Tibial nerve (tissue), 4 donors: ENCODE results near the gene ST6GALNAC3.

Experiments used
- EP300 ChIP-seq, 2 donors: sonication (generic); formaldehyde crosslinking; IDR thresholded peaks; one replicate each; pipeline ENCODE4 v1.6.1; 2017; ENCODE audit warnings: antibody characterized with exemption in 2 of 2, mild to moderate bottlenecking in 1 of 2
- POLR2A ChIP-seq, 2 donors: fragments of 450-650 bp; IDR thresholded peaks; one replicate each; pipeline ENCODE4 v1.6.1; 2017; ENCODE audit warnings: antibody characterized with exemption in 2 of 2, mild to moderate bottlenecking in 2 of 2, moderate library complexity in 2 of 2
- TF ChIP-seq, protein P1 (sequence below), 5 experiments: fragments of 200-600 bp in 3 of 5; fragments of 450-650 bp in 2 of 5; sonication (generic) in 3 of 5; IDR thresholded peaks; one replicate each; pipeline ENCODE4 v1.5.1; 2016 to 2019; ENCODE audit warnings: antibody characterized with exemption in 5 of 5, mild to moderate bottlenecking in 3 of 5, moderate library complexity in 2 of 5

DNA sequence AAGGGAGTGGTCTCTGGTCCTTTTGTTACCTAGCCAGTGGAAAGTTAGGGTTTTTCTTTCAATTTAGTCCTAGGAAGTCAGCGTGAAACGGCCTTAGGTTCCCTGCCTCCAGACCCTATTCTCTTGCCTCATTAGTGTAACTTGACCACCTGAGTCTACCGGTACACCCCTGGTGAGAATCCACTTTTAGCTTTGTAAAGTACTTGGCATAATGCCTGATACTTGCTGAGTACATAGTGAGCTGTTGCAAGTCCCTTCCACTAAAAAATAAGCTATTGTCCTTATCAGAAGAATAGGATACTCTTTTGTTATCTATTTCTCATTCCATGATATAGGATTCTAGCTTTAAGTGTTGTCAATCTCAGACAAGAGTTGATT, 228.8 kb downstream of the ST6GALNAC3 start:
- TF ChIP-seq, protein P1, sequence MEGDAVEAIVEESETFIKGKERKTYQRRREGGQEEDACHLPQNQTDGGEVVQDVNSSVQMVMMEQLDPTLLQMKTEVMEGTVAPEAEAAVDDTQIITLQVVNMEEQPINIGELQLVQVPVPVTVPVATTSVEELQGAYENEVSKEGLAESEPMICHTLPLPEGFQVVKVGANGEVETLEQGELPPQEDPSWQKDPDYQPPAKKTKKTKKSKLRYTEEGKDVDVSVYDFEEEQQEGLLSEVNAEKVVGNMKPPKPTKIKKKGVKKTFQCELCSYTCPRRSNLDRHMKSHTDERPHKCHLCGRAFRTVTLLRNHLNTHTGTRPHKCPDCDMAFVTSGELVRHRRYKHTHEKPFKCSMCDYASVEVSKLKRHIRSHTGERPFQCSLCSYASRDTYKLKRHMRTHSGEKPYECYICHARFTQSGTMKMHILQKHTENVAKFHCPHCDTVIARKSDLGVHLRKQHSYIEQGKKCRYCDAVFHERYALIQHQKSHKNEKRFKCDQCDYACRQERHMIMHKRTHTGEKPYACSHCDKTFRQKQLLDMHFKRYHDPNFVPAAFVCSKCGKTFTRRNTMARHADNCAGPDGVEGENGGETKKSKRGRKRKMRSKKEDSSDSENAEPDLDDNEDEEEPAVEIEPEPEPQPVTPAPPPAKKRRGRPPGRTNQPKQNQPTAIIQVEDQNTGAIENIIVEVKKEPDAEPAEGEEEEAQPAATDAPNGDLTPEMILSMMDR (IDR thresholded peaks at IDR 0.05), result no peak
- no peak for TF ChIP-seq POLR2A (IDR thresholded peaks at IDR 0.05)
- no peak for TF ChIP-seq EP300 (IDR thresholded peaks at IDR 0.05)
